Activated CD8-positive, alpha-beta T cell treated with anti-CD3 and anti-CD28 coated beads for 36 hours (primary cell): Measurements from ENCODE around the gene SDHAF2. TPM values are rescaled to one million over a fixed set of nuclear protein-coding genes. Genes with fewer than 3 reads are reported as not detected.

Source experiments
- ATAC-seq: fragments of 200-7000 bp; cut with Tn5 transposase; one replicate; pipeline ENCODE4 v1.10.0; 2021; ENCODE audit warnings: mild to moderate bottlenecking, moderate library complexity
- CTCF ChIA-PET: fragments of 350-600 bp; sonication (Branson Sonifier 250); formaldehyde crosslinking; loops from one replicate; lab custom pipeline; 2021; ENCODE audit warnings: antibody characterized with exemption; lab: Charles Lee
- POLR2A ChIA-PET: fragments of 350-600 bp; sonication (Branson Sonifier 250); formaldehyde crosslinking; loops from one replicate; lab custom pipeline; 2021; ENCODE audit warnings: antibody characterized with exemption; lab: Charles Lee
- DNase-seq: peaks from one replicate; pipeline ENCODE4 v3.0.0-alpha.2; 2020
- H3K27ac Mint-ChIP-seq: one replicate; pipeline ENCODE4 v1.8.0; 2021; ENCODE audit warnings: mild to moderate bottlenecking, mixed read lengths
- H3K27me3 Mint-ChIP-seq: one replicate; pipeline ENCODE4 v1.8.0; 2021; ENCODE audit warnings: mixed read lengths
- H3K36me3 Mint-ChIP-seq: one replicate; pipeline ENCODE4 v1.8.0; 2021; ENCODE audit warnings: low read depth, mixed read lengths
- H3K4me1 Mint-ChIP-seq: one replicate; pipeline ENCODE4 v1.8.0; 2021; ENCODE audit warnings: low read depth, mixed read lengths
- H3K4me3 Mint-ChIP-seq: one replicate; pipeline ENCODE4 v1.8.0; 2021; ENCODE audit warnings: mild to moderate bottlenecking, moderate library complexity, mixed read lengths
- H3K9me3 Mint-ChIP-seq: one replicate; pipeline ENCODE4 v1.8.0; 2021; ENCODE audit warnings: mixed read lengths
- intact Hi-C: fragments of 100-400 bp; cut with micrococcal nuclease; formaldehyde crosslinking; loops from one replicate; pipeline ENCODE4 v1.10.0; 2022
- total RNA-seq, 2 experiments: library from RNA; stranded (reverse); gene quantifications; one replicate each; pipeline ENCODE4 v1.2.3, GENCODE V29; 2021
- TF ChIP-seq, protein P1 (sequence below): fragments of 200-600 bp; IDR thresholded peaks from one replicate; pipeline ENCODE4 v1.8.0; 2022; ENCODE audit warnings: antibody characterized with exemption, mild to moderate bottlenecking

SDHAF2 gene
- total RNA-seq, 2 experiments from 2014 or later: 33.6 to 35.3 TPM

DNA sequence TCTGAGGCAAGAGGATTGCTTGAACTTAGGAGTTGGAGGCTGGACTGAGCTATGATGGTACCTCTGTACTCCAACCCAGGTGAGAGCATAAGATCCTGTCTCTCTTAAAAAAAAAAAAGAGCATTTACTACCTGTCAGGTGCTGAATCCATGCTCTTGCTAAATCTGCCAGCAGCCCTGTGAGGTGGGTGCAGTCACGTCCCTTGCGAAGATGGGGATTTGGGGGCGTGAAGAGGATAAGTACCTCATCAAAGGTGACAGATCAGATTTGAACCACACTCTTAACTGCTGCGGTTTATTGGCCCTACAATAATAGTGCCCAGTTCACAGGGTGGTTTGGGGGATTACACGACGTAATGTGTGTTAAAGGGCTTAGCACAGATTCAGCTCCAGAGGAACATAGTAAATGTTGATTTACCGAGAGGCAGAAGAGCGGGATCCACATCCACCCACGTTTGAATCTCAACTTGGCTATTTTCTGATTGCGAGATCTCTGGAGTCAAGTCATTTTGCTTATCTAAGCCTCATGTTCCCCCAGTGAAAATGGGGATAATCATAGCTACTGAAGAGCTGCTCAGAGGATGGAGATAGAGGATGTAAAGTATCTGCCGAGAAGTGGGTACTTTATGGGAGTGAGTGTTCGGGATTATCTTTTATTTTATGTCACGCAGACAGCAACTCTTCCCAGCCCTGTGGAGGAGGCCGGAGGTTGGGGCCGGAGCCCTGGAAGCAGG is 50.5 kb downstream of the SDHAF2 start:
- DNase-seq (no peak), ATAC-seq (no peak)
- H3K36me3 Mint-ChIP-seq: no peaks in the 10 kb centered on the region
- intact Hi-C loops: no loop called here
- no peak overlapping the region for H3K27ac Mint-ChIP-seq
- H3K4me1 Mint-ChIP-seq: peaks cover 7% of the 10 kb centered on the region
- TF ChIP-seq, protein P1, sequence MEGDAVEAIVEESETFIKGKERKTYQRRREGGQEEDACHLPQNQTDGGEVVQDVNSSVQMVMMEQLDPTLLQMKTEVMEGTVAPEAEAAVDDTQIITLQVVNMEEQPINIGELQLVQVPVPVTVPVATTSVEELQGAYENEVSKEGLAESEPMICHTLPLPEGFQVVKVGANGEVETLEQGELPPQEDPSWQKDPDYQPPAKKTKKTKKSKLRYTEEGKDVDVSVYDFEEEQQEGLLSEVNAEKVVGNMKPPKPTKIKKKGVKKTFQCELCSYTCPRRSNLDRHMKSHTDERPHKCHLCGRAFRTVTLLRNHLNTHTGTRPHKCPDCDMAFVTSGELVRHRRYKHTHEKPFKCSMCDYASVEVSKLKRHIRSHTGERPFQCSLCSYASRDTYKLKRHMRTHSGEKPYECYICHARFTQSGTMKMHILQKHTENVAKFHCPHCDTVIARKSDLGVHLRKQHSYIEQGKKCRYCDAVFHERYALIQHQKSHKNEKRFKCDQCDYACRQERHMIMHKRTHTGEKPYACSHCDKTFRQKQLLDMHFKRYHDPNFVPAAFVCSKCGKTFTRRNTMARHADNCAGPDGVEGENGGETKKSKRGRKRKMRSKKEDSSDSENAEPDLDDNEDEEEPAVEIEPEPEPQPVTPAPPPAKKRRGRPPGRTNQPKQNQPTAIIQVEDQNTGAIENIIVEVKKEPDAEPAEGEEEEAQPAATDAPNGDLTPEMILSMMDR: no peak
- H3K9me3 Mint-ChIP-seq: no peaks in the 10 kb centered on the region
- peaks cover 4% of the 10 kb centered on the region for H3K27me3 Mint-ChIP-seq
- POLR2A ChIA-PET: no interaction called here
- CTCF ChIA-PET: interaction anchor here (1.0 to 16.7 kb wide), 4 partner anchors 27 to 158 kb away, joined by 3 to 253 read pairs (median 3); no protein-coding TSS in a partner anchor
- no peak overlapping the region for H3K4me3 Mint-ChIP-seq

DNA sequence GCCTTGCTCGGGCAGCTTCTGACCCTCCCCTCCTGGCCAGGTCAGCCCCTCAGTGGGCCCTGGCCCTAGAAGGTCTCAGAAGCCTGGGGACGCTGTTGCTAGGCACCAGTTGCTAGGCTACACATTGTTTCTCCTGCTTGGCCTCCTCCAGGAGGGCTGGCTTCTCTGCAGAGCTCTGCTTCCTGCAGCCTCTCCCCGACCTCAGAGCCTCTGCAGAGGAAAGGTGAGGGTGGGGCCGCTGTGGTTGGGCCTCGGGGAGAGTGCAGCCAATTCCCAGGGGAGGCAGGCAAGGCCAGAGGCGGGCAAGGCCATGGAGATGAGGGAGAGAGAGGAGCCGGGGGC is 51.0 kb downstream of the SDHAF2 start:
- TF ChIP-seq, protein P1: no peak
- DNase-seq (no peak), ATAC-seq (no peak)
- H3K4me1 Mint-ChIP-seq: peaks cover 7% of the 10 kb centered on the region
- ChIA-PET CTCF (interaction anchor here (1.0 to 16.7 kb wide), 4 partner anchors 27 to 158 kb away, joined by 3 to 253 read pairs (median 3); no protein-coding TSS in a partner anchor), POLR2A (no interaction called here)
- peaks cover 4% of the 10 kb centered on the region for H3K27me3 Mint-ChIP-seq
- no peaks in the 10 kb centered on the region for H3K36me3 Mint-ChIP-seq
- no peaks in the 10 kb centered on the region for H3K9me3 Mint-ChIP-seq
- H3K27ac Mint-ChIP-seq: no peak overlapping the region
- no peak overlapping the region for H3K4me3 Mint-ChIP-seq
- intact Hi-C loops: no loop called here

DNA sequence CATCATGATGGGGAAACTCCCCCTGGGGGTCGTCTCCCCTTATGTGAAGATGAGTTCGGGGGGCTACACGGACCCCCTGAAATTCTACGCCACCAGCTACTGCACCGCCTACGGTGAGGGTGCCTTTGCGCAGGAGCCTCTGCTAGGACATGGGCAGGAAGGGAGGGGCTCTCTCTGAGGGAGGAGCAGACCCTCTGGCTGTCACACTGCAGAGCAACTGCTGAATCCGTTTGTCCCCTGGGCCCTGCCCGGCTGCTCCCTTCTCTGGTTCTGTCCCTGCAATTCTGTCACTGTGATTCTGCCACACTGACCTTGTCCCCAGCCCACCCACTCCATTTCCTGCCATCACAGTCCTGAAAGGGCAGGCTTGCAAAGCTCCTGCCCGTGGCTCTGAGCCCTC is 51.9 kb downstream of the SDHAF2 start:
- H3K9me3 Mint-ChIP-seq: no peaks in the 10 kb centered on the region
- POLR2A ChIA-PET: no interaction called here

DNA sequence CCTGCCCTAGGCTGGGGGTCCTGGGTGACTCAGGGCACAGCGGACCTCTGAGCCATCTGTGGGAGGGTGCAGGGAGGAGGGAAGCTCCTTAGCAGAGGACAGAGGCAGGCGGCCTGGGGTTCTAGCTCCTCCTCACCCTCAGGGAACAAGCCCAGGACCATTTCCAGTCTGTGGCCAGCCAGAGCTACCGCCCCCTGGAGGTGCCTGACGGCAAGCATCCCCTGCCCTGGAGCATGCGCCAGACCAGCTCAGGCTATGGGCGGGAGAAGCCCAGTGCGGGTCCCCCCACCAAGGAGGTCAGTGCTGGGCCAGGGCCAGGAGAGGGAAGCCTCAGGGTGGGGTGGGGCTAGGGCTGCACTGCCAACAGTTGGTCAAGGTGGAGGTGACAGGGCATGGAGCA is 52.6 kb downstream of the SDHAF2 start:
- H3K4me3 Mint-ChIP-seq: no peak overlapping the region
- H3K9me3 Mint-ChIP-seq: no peaks in the 10 kb centered on the region
- TF ChIP-seq, protein P1: peak; percentile 47
- no peak overlapping the region for H3K27ac Mint-ChIP-seq
- ChIA-PET POLR2A (no interaction called here), CTCF (interaction anchor here (0.5 to 16.7 kb wide), 19 partner anchors 11 to 1313 kb away, joined by 3 to 253 read pairs (median 4); partner anchors contain the start of gene LRRC10B)
- peaks cover 7% of the 10 kb centered on the region for H3K4me1 Mint-ChIP-seq
- peaks cover 4% of the 10 kb centered on the region for H3K27me3 Mint-ChIP-seq
- peak; percentile 52 for DNase-seq
- no peaks in the 10 kb centered on the region for H3K36me3 Mint-ChIP-seq
- ATAC-seq: peak; percentile 67
- intact Hi-C loops: no loop called here

More for the DNA sequence above, 51.9 kb downstream of the SDHAF2 start:
- Mint-ChIP-seq H3K36me3 (no peaks in the 10 kb centered on the region), H3K27me3 (peaks cover 4% of the 10 kb centered on the region), H3K4me1 (peaks cover 7% of the 10 kb centered on the region), H3K27ac (no peak overlapping the region), H3K4me3 (no peak overlapping the region)
- intact Hi-C loops: no loop called here
- DNase-seq (no peak), ATAC-seq (no peak)
- TF ChIP-seq, protein P1: no peak
- CTCF ChIA-PET: interaction anchor here (0.6 to 16.7 kb wide), 17 partner anchors 10 to 124 kb away, joined by 3 to 253 read pairs (median 4); partner anchors contain the start of gene LRRC10B

DNA sequence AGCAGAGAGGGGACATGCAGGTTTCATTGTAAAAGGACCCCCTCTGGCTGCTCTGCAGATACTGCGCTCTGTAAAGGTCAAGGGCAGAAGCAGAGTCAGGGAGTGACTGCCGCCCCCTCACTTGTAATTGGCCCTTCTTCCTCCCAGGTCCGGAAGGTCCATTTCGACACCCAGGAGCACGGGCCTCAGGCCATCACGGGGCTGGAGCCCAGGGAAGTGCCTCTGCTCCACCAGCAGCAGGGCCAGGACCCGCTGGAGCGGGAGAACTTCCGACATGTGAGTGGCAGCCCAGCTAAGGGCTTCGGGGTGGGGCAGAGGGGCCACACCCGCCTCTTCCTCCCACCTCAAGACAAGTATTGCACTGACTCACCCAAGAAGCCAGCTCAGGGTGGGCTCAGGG is 54.6 kb downstream of the SDHAF2 start:
- POLR2A ChIA-PET: interaction anchor here (0.6 kb wide), 1 partner anchor 22 kb away, joined by 3 read pairs; no protein-coding TSS in a partner anchor
- Mint-ChIP-seq H3K4me1 (peaks cover 2% of the 10 kb centered on the region), H3K27ac (no peak overlapping the region), H3K36me3 (no peaks in the 10 kb centered on the region), H3K9me3 (no peaks in the 10 kb centered on the region), H3K4me3 (no peak overlapping the region), H3K27me3 (peaks cover 4% of the 10 kb centered on the region)
- intact Hi-C loops: no loop called here
- DNase-seq: no peak
- CTCF ChIA-PET: interaction anchor here (0.9 to 16.7 kb wide), 4 partner anchors 31 to 191 kb away, joined by 3 to 253 read pairs (median 4); no protein-coding TSS in a partner anchor
- TF ChIP-seq, protein P1: no peak
- no peak for ATAC-seq
